Measurements from ENCODE around the gene WDR77.

Gene WDR77

GRCh38 chr1:111424281-111424680 lies 24.8 kb downstream of the WDR77 start:
- DNase-seq, result no peak

DNA sequence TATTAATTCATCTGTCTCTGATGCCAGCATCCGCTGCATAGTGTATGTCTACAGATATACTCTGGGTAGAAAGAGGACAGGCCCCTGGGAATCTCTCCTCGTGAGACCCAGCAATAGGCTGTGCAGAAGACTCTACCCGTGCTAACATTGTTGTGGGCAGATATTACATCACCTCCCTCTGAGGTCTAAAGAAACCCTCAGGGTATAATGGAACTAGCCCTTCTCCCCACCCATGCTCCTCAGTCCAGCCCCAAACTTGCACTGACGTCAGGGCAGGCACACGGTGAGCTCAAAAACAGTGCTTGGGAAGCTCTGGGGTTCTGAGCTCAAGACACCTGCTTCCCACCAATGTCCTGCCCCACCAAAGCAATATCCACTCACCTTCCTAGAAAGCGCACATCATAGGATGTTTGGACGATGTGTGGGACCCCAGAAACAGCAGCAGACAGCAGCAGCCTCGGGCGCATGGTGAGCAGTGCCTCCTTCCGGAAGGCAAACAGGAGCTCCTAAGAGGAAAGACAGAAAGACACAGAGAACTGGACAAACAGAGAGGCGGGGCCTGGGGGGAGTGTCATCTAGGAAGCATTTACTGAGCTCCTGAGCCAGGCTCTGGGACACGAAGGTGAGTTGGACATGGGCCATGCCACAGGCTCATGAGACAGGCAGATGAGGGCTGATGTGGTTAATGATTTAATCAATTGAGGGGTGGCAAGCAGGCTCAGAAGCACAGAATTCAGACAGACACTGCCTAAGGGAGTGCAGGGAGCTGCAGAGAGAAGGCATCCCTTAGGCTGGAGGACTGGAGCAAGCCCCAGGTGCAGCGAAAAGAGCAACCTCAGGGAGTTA lies 26.3 kb downstream of the WDR77 start:
- DNase-seq, result no peak

- DNase-seq, result no peak
Measured at GRCh38 chr1:111420377-111420776, 28.7 kb downstream of the WDR77 start.

GRCh38 chr1:111419037-111419436 lies 30.0 kb downstream of the WDR77 start:
- DNase-seq, result no peak

- no peak for DNase-seq
Measured at GRCh38 chr1:111417755-111418154, 31.3 kb downstream of the WDR77 start.

GRCh38 chr1:111415461-111415860 lies 33.6 kb downstream of the WDR77 start:
- DNase-seq, result no peak

GRCh38 chr1:111414756-111415155 lies 34.3 kb downstream of the WDR77 start:
- no peak for DNase-seq

DNA sequence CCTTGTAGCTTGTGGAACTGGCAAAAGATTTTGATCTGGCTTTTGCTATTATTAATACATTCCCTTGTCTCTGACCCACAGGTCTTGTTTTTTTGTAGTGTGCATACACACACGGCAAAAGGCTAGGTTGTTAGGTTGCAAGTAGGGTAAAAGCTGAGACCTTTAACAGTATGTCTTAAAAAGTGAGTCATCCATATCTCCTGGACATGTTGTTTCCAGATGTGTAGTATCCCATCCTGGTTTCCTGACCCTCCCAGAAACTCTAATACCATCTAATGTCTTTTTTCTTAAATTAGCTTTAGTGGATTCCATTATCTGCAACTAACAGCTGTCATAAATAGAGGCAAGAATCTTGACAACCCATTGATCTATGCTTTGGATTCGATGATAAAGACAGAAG lies 36.2 kb downstream of the WDR77 start:
- no peak for DNase-seq

DNA sequence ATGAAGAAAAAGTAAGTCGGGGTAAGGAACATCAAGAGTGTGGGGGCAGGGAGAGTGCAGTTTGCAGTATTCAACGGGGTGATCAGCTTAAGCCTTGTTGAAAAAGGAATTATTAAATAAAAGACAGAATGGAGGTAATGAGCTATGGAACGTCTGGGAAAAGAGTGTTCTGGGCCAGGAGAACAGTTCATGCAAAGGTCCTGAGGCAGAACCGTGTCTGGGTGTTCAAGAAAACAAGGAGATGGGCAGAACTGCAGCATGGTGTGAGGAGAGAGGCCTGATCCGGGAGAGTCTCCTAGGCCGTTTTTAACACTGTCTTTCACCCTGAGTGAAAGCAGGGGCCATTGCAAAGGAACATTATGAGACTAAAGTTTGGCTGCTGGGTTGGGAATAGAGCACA lies 41.8 kb downstream of the WDR77 start:
- no peak for DNase-seq

GRCh38 chr1:111406321-111406768 lies 42.7 kb downstream of the WDR77 start:
- no peak for DNase-seq

DNA sequence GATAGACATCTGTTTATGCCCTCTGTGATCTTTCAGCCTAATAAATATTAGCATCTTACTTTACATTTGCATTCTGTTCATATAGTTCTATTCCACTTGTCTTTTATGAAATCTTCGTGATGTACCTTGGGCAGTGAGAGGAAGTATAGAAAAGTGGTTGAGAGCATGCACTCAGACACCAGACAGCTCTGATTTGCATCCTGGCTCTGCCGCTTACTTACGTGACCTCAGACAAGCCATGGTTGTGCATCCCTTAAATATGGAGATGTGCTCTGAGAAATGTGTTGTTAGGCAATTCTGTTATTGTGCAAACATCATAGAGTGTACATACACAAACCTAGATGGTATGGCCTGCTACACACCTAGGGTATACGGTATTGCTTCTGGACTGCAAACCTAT lies 44.5 kb downstream of the WDR77 start:
- no peak for DNase-seq

GRCh38 chr1:111402083-111402482 lies 47.0 kb downstream of the WDR77 start:
- no peak for DNase-seq

DNA sequence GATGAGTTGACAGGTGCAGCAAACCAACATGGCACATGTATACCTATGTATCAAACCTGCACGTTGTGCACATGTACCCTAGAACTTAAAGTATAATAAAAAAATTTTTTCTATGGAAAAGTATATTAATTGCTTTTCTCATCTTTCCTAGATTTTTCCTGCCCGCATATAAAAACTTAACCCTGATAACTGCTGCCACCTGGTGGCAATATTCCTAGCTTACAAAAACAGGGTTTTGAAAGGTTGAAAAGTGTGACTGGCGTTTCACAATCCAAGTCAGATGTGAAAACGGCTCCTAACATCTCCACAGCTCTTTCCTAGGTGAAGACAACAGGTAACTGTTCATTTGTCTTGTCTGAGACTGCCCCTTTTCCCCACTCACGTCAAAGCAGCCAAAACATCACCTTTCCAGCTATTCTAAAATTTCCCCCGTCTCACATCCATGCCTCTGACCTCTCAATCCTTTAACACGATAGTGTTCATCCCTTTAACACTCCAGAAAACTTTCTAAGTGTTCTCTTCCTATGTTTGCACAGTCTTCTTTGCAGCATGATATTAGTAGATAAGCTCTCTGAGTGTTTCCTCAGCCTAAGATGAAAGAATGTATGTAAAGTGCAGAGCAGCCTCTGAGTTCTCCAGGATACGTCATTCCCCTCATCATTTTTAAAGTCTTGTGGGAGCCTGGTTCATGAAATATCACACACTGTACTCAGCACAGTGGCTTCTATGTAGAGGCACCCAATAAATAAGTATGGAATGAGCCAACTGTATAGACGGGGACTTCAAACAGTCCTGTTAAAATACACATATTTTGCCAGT lies 49.1 kb downstream of the WDR77 start:
- no peak for DNase-seq

GRCh38 chr1:111392460-111392945 lies 56.6 kb downstream of the WDR77 start:
- no peak for DNase-seq

DNA sequence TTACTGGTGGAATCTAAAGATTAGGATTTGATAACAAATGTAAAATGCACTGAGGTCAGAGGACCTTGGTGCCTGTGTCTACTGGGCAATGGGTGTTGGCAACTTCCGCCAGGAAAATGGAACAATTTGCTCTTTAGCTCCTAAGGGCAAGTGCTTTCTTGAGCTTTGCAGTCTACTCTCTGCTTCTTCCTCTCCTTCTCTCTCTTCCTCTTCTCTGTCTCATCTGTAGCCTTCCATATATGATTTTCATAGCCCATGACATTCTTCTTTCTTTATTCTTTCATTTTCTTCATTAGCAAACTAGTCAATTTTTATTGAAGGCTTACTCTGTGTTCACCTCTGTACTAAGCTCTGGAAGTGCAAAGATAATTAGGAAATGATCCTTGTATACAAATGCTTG lies 57.0 kb downstream of the WDR77 start:
- no peak for DNase-seq
